Stimulated activated CD4-positive, alpha-beta T cell treated with anti-CD3 and anti-CD28 coated beads, Interleukin-15, amount 100 ng/mL, for 24 hours (primary cell): ENCODE results near the gene HTR3A.
"Not testable (repeated sequence)": the region's sequence is repeated elsewhere in the genome, so short reads cannot be mapped to it uniquely, and the experiment has no call there.

Experiments
- DNase-seq: peaks from one replicate; pipeline ENCODE4 v3.0.0-alpha.2; 2020

The HTR3A gene

DNA sequence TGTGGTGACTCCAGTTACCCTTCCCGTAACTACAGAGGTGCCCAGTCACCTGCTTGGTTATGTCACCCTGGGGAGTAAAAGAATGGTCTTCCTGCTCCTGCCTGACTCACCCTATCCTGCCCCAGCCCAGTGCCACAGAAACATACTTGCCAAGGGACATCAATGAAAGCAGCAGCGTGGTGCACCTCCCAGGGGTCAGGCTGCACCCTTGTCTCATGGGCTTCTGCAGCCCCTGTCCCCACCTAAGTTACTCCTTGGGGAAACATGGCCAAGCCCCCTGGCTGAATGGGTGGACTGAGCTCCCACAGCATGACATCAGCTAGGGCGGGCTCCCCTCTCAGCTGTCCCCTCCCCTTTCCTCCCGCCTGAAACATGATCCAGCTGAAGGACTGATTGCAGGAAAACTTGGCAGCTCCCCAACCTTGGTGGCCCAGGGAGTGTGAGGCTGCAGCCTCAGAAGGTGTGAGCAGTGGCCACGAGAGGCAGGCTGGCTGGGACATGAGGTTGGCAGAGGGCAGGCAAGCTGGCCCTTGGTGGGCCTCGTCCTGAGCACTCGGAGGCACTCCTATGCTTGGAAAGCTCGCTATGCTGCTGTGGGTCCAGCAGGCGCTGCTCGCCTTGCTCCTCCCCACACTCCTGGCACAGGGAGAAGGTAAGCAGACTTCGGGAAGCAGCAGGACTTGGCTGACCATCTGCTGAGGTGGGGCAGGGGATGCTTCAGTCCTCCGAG, at the start of gene HTR3A:
Gene HTR3A (plus strand): TSS at position 368 of the 730 bp plus-strand sequence. CDS start 218 bp downstream, at position 586.
- no peak for DNase-seq

DNA sequence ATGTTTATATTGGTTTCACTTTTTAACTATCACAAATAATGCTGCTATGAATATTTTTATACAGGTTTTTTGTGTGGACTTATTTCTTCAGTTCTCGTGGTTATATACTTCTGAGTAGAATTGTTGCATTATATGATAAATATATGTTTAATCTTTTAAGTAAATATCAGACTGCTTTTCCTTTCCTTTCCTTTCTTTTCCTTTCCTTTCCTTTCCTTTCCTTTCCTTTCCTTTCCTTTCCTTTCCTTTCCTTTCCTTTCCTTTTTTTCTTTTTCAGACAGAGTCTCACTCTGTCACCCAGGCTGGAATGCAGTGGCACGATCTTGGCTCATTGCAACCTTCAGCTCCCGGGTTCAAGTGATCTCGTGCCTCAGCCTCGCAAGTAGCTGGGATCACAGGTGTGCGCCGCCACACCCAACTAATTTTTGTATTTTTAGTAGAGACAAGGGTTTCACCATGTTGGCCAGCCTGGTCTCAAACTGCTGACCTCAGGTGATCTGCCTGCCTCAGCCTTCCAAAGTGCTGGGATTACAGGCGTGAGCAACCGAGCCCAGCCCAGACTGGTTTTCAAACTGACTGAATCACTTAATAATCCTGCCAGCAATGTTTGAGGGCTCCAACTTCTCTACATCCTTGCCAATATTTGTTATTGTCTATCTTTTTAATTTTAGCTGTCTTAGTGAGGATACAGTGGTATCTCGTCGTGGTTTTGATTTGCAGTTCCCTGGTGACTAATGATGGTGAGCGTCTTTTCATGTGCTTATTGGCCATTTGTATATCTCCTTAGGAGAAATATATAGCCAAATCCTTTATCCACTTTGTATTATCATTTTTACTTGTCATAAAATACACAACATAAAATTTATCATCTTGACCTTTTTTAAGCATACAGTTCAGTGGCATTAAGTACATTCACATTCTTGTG, 48.4 kb upstream of the HTR3A start:
- no peak for DNase-seq

DNA sequence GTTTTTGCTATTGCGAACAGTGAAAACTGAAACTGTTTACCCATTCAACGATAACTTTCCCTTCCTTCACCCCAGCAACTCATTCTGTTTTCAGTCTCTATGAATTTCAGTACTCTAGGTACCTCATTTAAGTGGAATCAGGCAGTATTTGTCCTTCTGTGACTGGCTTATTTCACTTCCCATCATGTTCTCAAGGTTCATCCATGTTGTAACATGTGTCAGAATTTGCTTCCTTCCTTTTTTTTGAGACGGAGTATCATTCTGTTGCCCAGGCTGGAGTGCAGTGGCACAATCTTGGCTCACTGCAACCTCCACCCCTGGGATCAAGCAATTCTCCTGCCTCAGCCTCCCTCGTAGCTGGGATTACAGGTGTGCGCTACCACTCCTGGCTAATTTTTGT, 46.6 kb upstream of the HTR3A start:
- DNase-seq: no peak

DNA sequence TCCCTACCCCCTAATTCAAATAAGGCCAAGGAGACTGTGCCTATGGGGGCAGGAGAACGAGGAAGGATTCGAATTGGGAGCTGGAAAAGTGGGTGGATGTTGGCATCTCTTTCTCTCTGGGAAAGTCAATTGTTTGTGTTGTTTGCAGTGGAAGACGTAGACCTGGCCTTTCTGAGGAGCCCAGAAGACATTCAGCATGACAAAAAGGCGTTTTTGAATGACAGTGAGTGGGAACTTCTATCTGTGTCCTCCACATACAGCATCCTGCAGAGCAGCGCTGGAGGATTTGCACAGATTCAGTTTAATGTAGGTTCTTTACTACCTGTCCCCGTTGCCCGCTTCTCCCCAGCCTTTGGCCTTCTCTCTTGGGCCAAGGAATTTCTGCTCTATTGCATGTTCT, 42.1 kb upstream of the HTR3A start:
- no peak for DNase-seq

DNA sequence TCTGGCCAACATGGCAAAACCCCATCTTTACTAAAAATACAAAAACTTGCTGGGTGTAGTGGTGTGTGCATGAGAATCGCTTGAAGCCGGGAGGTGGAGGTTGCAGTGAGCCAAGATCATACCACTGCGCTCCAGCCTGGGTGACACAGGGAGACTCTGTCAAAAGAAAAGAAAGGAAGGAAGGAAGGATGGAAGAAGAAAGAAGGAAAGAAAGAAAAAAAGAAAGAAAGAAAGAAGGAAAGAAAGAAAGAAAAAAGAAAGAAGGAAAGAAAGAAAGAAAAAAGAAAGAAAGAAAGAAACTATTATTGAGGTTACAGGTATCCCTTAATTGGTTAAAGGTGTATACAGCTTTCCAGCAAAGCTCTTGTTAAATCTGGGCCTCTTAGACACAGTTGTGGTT, 40.7 kb upstream of the HTR3A start:
- not testable (repeated sequence) for DNase-seq

DNA sequence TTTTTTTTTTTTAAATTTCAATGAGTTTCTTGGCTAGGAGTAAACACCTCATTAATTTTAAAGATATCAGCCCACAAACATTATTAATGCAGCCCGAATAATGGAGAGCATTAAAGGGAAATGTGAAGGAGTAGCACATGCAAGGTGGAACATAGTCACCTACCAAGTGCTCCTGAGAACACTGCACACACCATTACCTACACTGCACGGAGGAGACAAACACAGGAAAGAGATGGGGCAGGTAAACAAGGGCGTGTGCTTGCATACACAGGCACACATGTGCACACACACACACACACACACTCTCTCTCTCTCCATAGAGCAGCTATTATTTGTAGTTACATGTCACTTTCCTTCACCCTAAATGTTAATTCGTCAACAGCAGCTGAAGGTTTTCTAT, 40.1 kb upstream of the HTR3A start:
- DNase-seq: no peak

DNA sequence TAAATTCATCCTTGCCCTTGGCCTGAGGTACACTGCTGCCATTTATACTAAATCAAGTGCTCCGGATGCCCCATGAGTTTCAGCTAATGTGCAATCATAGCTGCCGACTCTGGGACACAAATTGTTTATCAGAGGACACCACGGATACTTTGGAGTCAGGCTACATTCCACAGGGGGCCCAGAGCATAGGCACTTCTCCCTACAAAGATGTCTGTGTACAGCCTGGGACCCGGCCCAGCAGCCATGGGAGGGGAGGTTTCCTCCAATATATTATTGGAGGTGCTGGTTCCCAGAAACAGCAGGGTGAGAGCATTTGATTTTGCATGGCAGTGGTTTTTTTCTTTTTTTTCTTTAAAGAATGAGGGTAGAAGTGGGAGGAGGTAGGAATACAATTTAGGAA, 39.0 kb upstream of the HTR3A start:
- DNase-seq: no peak

DNA sequence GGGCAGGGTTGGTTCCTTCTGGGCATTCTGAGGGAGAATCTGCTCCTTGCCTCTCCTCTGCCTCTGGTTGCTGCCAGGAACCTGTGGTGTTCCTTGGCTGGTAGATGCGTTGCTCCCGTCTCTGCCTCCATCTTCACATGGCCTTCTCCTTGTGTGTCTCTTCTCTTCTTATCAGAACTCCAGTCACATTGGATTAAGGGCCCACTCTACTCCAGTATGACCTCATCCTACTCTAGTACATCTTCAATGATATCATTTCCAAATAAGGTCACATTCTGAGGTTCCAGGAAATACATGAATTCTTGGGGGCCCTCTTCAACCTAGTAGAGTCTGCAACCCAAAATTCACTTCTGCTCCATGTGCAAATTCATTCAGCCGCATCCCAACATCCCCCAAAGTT, 37.0 kb upstream of the HTR3A start:
- DNase-seq: no peak

DNA sequence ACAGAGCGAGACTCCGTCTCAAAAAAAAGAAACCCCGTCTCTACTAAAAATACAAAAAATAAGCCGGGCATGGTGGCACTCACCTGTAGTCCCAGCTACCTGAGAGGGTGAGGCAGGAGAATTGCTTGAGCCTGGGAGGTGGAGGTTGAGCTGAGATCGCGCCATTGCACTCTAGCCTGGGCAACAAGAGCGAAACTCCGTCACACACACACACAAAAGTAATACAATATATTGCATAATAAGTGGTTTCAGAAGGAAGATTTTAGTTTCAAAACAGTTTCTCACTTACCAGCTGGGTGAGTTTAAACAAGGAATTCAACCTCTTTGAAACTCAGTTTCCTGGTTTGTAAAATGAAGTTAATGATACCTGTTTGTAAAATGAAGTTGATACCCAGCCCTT, 32.7 kb upstream of the HTR3A start:
- no peak for DNase-seq

DNA sequence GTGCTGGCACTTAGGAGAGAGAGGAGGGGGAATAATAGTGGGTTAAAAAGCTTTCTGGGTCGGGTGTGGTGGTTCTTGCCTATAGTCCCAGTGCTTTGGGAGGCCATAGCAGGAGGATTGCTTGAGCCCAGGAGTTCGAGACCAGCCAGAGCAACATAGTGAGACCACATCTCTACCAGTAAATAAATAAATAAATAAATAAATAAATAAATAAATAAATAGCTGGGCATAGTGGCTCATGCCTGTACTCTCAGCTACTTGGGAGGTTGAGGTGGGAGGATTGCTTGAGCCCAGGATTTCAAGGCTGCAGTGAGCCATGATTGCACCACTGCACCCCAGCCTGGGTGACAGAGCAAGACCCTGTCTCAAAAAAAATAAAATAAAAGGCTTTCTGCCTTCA, 28.7 kb upstream of the HTR3A start:
- DNase-seq: not testable (repeated sequence)

DNA sequence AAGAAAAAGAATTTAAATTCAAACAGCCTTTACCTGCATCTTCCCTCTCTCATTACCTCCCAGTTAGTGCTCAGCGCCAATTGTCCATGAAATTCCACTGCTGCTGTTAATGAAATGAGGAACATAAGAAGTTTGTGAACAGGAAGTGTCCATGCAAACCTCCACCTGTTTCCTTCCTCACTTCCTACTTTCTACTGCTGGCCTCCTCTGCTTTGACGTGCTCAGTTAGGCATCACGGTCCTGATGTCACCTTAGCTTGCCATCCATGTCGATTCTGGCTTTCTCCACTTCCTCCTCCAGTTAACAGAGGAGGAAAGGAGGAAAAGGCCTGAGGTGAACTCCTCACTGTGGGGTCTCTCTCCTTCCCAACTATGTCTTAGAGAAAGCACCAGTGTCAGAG, 26.9 kb upstream of the HTR3A start:
- DNase-seq: no peak

DNA sequence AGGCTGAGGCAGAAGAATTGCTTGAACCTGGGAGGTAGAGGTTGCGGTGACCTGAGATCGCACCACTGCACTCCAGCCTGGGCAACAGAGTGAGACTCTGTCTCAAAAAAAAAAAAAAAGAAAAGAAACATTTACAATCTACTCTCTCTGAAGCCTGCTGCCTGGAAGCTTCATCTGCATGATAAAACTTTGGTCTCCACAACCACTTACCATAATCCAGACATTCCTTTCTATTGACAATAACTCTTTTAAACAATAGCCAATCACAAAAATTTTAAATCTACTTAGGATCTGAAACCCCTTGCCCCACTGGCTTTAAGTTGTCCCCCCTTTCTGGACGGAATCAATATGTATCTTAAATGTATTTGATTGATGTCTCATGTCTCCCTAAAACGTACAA, 25.0 kb upstream of the HTR3A start:
- no peak for DNase-seq

DNA sequence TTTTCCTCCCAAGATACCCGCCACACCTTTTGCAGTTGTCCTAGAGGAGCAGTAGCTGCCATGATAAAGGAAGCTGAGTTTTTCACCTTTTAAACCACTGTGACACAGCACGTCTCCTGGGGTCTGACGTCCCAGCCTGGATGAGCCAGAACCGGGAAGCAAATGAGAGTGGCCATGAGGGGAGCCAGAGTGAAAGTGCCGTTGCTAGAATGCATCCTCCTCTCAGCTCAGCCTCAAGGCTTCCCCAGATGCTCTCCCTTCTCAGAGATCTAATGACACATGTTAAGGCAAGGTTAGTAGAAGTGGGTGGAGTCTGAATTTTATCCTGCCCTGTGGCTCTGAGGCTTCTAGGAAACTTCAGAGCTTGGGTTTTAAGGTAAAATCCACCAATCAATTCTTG, 23.4 kb upstream of the HTR3A start:
- DNase-seq: no peak

DNA sequence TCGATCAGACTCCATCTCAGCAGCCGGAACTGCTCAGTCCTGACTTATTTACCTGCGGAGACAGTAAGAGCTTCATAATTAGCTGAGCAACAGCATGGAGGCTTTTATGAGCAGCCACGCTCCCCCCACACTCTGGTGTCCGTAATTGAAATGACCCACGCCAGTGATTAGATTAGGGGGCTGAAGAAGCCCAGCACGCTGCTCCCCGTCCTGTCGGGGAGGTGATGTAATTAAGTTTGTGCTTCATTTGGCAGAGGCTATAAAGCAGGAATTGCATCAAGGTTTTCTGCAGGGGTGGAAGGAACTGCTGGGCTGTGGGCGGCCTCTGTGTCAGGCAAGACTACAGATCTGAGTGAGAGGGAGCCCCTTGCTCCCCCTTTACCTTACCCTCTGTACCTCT, 22.8 kb upstream of the HTR3A start:
- DNase-seq: no peak

DNA sequence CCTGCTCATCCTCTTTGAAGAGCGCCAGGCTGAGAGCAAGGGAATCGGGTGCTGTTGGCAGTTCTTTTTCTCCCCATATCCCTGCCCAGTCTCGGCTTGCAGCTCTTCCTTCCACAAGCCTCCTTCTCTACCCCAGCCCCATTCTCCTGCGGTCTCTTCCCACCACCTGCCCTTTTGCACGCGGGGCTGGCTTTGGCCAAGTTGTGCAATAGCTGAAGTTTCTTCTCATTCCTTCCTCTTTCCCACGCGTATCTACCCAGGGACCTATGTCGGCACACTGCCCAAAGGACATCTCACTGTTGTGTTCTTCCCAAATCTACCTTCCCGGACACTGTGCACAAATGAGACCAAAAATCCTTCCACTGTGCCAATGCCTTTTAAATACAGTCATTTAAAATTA, 22.3 kb upstream of the HTR3A start:
- no peak for DNase-seq

DNA sequence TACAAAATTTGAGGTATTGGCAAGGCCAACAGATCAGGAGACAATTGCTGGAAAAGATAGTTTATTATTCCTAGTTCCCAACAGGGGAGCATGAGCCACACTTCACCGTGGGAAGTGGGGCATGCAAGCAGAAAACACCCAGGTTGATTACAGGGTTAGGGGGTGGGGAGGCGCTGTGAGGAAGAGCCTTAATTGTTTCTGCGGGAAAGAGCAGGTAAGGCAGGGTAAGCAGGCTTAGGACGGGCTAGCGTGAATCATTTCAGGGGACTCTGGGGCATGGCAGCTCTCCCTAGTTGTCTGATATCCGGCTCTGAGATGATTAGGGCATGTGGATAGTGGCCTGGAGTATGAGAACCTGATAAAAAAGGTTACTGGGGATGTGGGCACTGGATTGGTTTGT, 20.7 kb upstream of the HTR3A start:
- no peak for DNase-seq

DNA sequence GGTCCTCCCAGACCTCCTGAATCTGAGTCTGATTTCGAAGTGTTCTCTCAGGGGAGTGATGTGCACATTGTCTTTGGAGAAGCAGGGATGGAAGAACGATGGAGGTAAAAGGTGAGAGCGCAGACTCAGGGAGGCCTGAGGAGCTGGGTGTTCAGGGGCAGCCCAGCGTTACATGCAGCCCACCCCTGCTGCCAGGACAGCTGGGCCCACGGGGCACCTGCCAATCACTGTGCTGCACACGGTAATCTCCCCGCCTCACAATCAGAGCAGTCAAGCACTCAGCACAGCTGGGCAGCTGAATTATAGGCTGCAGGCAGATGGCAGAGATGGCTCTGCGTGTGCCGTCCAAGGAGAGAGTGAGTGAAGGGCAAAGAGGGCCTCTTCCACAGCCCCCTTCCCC, 17.9 kb upstream of the HTR3A start:
- DNase-seq: no peak

DNA sequence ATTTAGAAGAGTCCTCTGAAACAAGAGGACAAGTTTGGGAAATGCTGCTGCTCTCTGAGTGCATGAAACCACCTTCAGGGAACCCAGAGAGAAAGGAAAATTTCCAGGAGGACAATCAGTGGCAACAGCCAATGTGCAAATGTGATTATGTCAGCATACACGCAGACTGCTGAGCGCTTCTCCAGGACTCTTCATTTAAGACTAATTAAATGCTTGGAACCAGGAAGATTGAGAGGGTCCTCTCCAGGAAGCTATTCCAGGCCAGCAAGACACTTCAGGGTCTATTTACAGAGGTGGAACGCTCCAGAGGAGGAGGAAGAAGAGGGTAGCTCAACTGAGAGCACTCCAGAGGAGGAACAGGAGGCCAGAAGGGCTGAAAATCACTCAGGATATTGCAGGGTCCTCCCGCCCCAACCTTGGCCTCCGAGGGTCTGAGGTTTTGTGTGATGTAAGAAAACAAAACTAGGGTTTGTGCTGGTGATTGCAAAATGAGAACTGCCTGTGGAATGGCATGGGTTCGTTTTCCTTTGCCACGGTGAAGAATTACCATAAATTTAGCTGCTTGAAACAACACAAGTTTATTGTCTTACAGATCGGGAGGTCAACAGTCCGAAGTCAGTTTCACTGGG, 14.1 kb upstream of the HTR3A start:
- no peak for DNase-seq

DNA sequence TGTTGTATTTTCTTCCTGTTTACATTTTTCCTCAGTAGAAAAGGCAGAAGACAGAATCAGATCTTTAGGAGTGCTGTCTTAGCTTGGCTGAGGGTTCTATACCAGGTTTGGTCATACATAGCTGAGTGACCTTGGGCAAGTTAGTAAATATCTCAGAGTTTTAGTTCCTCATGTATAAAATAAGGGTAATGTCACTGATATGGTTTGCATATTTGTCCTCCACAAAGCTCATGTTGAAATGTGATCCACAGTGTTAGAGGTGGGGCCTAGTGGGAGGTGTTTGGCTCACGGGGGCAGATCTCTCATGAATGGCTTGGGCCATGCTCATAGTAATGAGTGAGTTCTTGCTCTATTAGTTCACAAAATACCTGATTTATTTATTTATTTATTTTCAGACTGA, 7.5 kb upstream of the HTR3A start:
- DNase-seq: no peak

DNA sequence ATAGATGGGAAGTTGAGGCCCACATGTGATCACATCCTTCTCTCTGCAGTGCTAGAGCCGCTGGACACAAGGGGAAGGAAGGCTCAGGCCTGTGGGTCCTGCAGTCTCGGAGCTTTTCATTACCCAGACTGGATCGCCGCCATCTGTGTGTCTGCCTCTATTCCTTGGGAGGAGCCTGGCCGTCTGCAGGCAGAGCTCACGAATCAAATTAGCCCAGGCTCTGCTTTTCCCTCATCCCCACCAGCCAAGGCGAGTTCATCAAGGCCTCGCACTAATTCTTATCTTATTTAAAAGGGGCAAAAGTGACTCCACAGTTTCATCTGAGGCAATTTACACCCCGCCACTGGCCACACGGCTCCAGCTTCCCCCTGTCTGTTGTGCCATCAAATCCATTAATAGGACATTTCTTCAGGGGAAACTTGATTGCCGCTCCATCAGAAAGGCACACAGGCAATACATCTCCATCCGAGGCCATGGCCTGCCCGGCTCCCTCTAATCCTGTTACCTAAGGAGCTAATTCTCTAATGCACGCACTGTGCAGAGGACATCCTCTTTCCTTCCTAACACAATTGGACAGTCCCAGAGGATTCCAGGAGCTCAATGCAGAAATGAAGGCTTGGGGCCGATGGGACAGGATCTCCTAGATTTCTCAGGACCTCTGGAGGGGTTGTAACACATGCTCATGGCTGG, 3.3 kb upstream of the HTR3A start:
- no peak for DNase-seq

DNA sequence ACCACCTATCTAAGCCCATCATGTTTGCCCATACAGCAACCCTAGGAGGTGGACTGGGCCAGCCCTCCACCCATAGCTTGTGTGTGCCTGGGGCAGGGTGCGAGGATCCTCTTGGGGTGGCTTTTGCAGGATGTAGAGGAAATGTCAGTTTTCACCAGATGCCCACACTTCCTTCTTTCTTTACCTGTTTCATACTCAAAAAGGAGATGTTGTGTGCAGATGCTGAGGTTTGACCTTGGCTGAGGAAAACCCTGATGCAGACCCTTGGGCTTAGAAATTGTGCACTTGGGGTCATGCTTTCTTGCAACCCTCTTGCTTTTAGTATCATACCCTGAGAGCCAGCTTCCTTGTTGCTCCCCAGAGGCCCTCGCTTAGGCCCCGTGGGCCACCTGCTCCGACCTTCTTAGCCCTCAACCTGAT, 2.2 kb downstream of the HTR3A start:
- no peak for DNase-seq

DNA sequence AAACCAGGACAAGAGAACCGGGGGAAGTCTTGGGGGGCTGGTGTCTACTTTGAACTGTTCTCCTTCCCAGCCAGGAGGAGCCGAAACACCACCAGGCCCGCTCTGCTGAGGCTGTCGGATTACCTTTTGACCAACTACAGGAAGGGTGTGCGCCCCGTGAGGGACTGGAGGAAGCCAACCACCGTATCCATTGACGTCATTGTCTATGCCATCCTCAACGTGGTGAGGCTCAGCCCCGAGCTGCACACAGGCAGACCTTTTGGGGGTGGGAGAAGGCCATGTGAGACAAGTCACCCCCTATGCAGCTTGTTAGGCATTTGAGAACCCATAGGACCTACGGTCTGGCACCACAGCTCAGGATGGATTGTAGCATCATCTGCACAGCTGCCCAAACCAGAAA, 2.8 kb downstream of the HTR3A start:
- no peak for DNase-seq

DNA sequence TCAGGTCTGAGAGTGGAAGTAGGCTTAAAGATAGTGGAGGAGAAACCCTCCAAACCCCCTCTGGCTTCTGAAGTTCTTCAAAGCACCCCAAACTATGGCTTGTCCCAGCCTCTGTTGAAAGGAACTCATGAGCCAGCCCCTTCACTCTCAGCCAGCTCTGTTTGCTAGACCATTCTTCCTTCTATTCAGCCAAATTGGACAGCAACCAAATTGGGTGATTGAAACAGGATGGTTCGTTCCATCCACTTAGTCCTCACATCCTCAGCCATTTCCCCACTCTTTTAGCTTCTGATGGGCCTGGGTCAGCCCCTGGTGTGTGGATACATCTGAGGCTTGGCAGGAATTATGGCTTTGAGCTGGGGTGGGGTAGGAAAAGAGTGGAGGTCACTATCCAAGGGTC, 4.5 kb downstream of the HTR3A start:
- DNase-seq: no peak
